Endothelial cell of umbilical vein (primary cell): Measurements from ENCODE around the gene NPAS4. TPM values are rescaled to one million over a fixed set of nuclear protein-coding genes. Genes with fewer than 3 reads are reported as not detected.
A peak's percentile ranks its signal among the peaks of the same experiment; 100 is the strongest.

ENCODE experiments used
- BruUV-seq: library from RNA; stranded (reverse); fragments of 400-500 nt; replicated peaks from 2 replicates; lab custom pipeline; 2021; lab: Mats Ljungman, UMichigan
- CTCF ChIA-PET: fragments of 300-600, 350-600 bp; sonication (Branson Sonifier 250); formaldehyde crosslinking; loops from one replicate; lab custom pipeline; 2021; ENCODE audit warnings: antibody characterized with exemption, inconsistent platforms; lab: Charles Lee
- POLR2A ChIA-PET: fragments of 300-600, 350-600 bp; sonication (Branson Sonifier 250); formaldehyde crosslinking; loops from one replicate; lab custom pipeline; 2021; ENCODE audit warnings: antibody characterized with exemption, inconsistent platforms; lab: Charles Lee
- DNase-seq: peaks from one replicate; pipeline ENCODE4 v3.0.0-alpha.2; 2011; ENCODE audit warnings: low read depth, low spot score
- FAIRE-seq: peaks from 2 replicates; lab custom pipeline; 2011; peaks lifted over from hg19 to GRCh38; lab: Jason Lieb, UNC
- H2AFZ ChIP-seq: 2 replicates; pipeline ENCODE4 v1.6.0; 2012; ENCODE audit warnings: low read depth, low read length, control low read depth, inconsistent platforms
- H3K27ac ChIP-seq: 2 replicates; pipeline ENCODE4 v1.5.1; 2011; ENCODE audit warnings: low read depth, mild to moderate bottlenecking, control low read depth, low read length, moderate library complexity; ENCODE audit not compliant: insufficient read depth
- H3K27me3 ChIP-seq, 2 experiments: 2 replicates each; pipeline versions ENCODE4 v1.6.0 to v1.6.1; 2011; ENCODE audit warnings: low read length in 2 of 2, mixed read lengths in 1 of 2; ENCODE audit not compliant: control insufficient read depth in 2 of 2, insufficient read depth in 2 of 2
- H3K36me3 ChIP-seq, 2 experiments: 2 replicates in 1 of 2; 3 replicates in 1 of 2; pipeline ENCODE4 v1.5.1; 2011; ENCODE audit warnings: low read length in 2 of 2, mild to moderate bottlenecking in 1 of 2, moderate library complexity in 1 of 2; ENCODE audit not compliant: control insufficient read depth in 2 of 2, insufficient read depth in 2 of 2; ENCODE audit errors: extremely low read depth in 1 of 2
- H3K4me1 ChIP-seq: 3 replicates; pipeline ENCODE4 v1.5.1; 2011; ENCODE audit warnings: mild to moderate bottlenecking, low read length; ENCODE audit not compliant: control insufficient read depth, insufficient read depth; ENCODE audit errors: extremely low read depth
- H3K4me2 ChIP-seq: 2 replicates; pipeline ENCODE4 v1.6.1; 2011; ENCODE audit warnings: low read length, control low read depth, mixed read lengths; ENCODE audit not compliant: insufficient read depth
- H3K4me3 ChIP-seq, 3 experiments: fragments of 200-600 bp in 1 of 3; sonication (generic), shearing (Covaris generic) in 1 of 3; replicated peaks in 1 of 3; 2 replicates each; pipeline ENCODE4 v1.5.1; 2011 to 2016; ENCODE audit warnings: control low read depth in 3 of 3, low read length in 3 of 3, mild to moderate bottlenecking in 2 of 3, inconsistent platforms in 1 of 3, low read depth in 1 of 3, moderate library complexity in 1 of 3; ENCODE audit not compliant: insufficient read depth in 1 of 3
- H3K79me2 ChIP-seq: 2 replicates; pipeline ENCODE4 v1.6.0; 2012; ENCODE audit warnings: low read length, inconsistent platforms; ENCODE audit not compliant: control insufficient read depth, insufficient read depth
- H3K9ac ChIP-seq: replicated peaks from 2 replicates; pipeline ENCODE3; 2011; ENCODE audit warnings: low read length, control low read depth; ENCODE audit not compliant: insufficient read depth; ENCODE audit errors: extremely low read depth
- H3K9me1 ChIP-seq: replicated peaks from 3 replicates; pipeline ENCODE4 v1.6.0; 2011; ENCODE audit warnings: mild to moderate bottlenecking, low read length; ENCODE audit not compliant: control insufficient read depth, insufficient read depth; ENCODE audit errors: extremely low read depth
- H3K9me3 ChIP-seq: replicated peaks from 2 replicates; pipeline ENCODE4 v1.5.1; 2012; ENCODE audit warnings: low read length, inconsistent platforms; ENCODE audit not compliant: control insufficient read depth, insufficient read depth
- H4K20me1 ChIP-seq: replicated peaks from 2 replicates; pipeline ENCODE3; 2011; ENCODE audit warnings: mild to moderate bottlenecking, low read length; ENCODE audit not compliant: control insufficient read depth, insufficient read depth; ENCODE audit errors: extremely low read depth
- CTCF ChIP-seq, 2 donors: IDR thresholded peaks; 1 replicate in 1 of 2; 2 replicates in 1 of 2; pipeline ENCODE4 v1.5.1; 2011; ENCODE audit warnings: low read length in 2 of 2, mild to moderate bottlenecking in 2 of 2, moderate library complexity in 2 of 2, control low read depth in 1 of 2, inconsistent platforms in 1 of 2, low read depth in 1 of 2; ENCODE audit not compliant: insufficient read depth in 1 of 2; ENCODE audit errors: extremely low read depth in 1 of 2
- EZH2 ChIP-seq: IDR thresholded peaks from 2 replicates; pipeline ENCODE4 v1.6.1; 2012; ENCODE audit warnings: borderline replicate concordance, low read depth, mild to moderate bottlenecking, moderate library complexity, low read length, inconsistent platforms; ENCODE audit not compliant: severe bottlenecking
- MYC ChIP-seq: IDR thresholded peaks from one replicate; pipeline ENCODE4 v1.6.1; 2011; ENCODE audit warnings: mild to moderate bottlenecking, low read depth, low read length
- dilution Hi-C: fragments of 300-500 bp; cut with MboI; formaldehyde crosslinking; loops from one replicate; pipeline ENCODE4 v1.15.0; 2019; ENCODE audit warnings: low sequenced_read_pairs; ENCODE audit not compliant: extremely low pct_ligation_motif_present
- intact Hi-C: fragments of 100-400 bp; cut with micrococcal nuclease; formaldehyde crosslinking; loops from one replicate; pipeline ENCODE4 v1.10.0; 2022
- polyA plus RNA-seq, 4 experiments: library from polyadenylated mRNA; depleted of rRNA in 3 of 4; stranded (reverse) in 3 of 4; unstranded in 1 of 4; fragments of >200 nt; gene quantifications; 2 replicates each; pipeline versions ENCODE4 v1.2.1 to v1.2.3, GENCODE V29; 2011 to 2012; ENCODE audit warnings: missing spikeins in 1 of 4
- total RNA-seq: library from RNA; stranded (reverse); gene quantifications from 2 replicates; pipeline ENCODE4 v1.2.3, GENCODE V29; 2021

Gene NPAS4
- total and polyA plus RNA-seq, 2 donors (not counting 3 experiments of a cell fraction or from before 2014, with no cell fraction given), result not detected

DNA sequence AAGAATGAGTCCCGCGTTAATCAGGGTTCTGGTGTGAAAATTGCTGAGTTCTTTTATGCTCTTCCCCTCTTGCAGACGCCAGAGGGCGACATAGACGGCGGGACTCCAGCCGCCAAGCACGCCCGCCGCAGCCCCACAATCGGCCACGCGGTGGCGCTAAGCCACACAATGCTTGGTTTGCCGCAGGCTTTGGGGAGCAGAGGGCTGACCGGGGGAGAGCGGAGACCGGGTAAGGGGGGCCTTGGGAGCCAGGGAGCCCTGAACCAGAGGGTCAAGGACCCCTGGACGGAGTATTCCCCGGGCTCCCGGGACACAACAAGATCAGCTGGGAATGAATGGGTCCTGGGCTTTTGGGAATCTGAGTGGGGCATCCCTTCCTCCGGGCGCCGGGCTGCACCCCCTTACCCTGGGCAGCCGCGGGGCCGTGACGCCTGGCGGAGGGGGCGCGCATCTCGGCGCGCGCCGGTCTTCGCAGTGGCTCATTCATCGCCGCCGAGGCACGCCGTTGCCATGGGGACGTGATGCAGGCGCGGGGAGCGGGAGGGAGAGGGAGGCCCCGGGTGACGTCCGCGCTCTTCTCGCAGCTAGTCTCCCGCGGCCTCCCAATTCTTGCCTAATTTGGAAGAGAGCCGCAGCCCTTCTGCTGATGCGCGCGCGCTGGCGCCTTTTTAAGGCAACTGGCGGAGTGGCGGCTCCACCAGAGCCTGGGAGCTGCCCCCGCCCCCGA, 12.2 kb upstream of the NPAS4 start:
- no peak overlapping the region for H3K4me3 ChIP-seq

More for the DNA sequence above, 12.2 kb upstream of the NPAS4 start:
- no peaks in the 10 kb centered on the region for H4K20me1 ChIP-seq
- H2AFZ ChIP-seq, result no peak overlapping the region
- dilution Hi-C loops (no loop called here), intact Hi-C loops (loop anchor here (1.0 to 2.0 kb wide), 5 partner anchors 10 to 270 kb away; partner anchors contain the start of genes DPP3 and MRPL11)
- FAIRE-seq, result peak; percentile 77
- BruUV-seq, result no TSS peak
- H3K27me3 ChIP-seq, result peaks cover 8 to 10% of the 10 kb centered on the region in 2 experiments
- no peaks in the 10 kb centered on the region for H3K9me1 ChIP-seq
- H3K9ac ChIP-seq, result no peak overlapping the region
- no peaks in the 10 kb centered on the region for H3K9me3 ChIP-seq
- TF ChIP-seq MYC (no peak), EZH2 (peak; percentile 74), CTCF (IDR thresholded peaks at IDR 0.05; ENCODE audit: extremely low read depth in 1 of 2, insufficient read depth in 1 of 2, low read depth in 1 of 2, low read length in 2 of 2) (peak; percentile 100)
- H3K79me2 ChIP-seq, result no peaks in the 10 kb centered on the region
- CTCF ChIA-PET, result interaction anchor here (1.0 to 7.1 kb wide), 8 partner anchors 9 to 269 kb away, joined by 4 to 87 read pairs (median 18); partner anchors contain the start of genes MRPL11, NPAS4 and RBM4B
- peak; percentile 82 for DNase-seq
- no peaks in the 10 kb centered on the region for H3K4me1 ChIP-seq
- H3K4me2 ChIP-seq, result peak overlapping the region; percentile 28
- POLR2A ChIA-PET, result no interaction called here
- H3K27ac ChIP-seq, result no peak overlapping the region
- no peaks in the 10 kb centered on the region for H3K36me3 ChIP-seq
